GM12878 (cell line): ENCODE data around the gene ESM1. TPM values are rescaled to one million over a fixed set of nuclear protein-coding genes. Genes with fewer than 3 reads are reported as not detected.

Experiments used
- ATAC-seq: fragments of 200-7000 bp; cut with Tn5 transposase; 3 replicates; pipeline ENCODE4 v1.9.1; 2020; ENCODE audit warnings: mild to moderate bottlenecking, moderate library complexity
- BruUV-seq: library from RNA; stranded (reverse); fragments of 400-500 nt; replicated peaks from 2 replicates; lab custom pipeline; 2021; lab: Mats Ljungman, UMichigan
- CTCF ChIA-PET: fragments of 300-600 bp; sonication (Branson Sonifier 250); formaldehyde crosslinking; extraction: SDS; loops from one replicate; lab custom pipeline; 2021; ENCODE audit warnings: inconsistent platforms; lab: Yijun Ruan, JAX
- POLR2A ChIA-PET: fragments of 350-600 bp; formaldehyde crosslinking; extraction: SDS; loops from one replicate; lab custom pipeline; 2021; ENCODE audit warnings: inconsistent platforms; lab: Charles Lee
- RAD21 ChIA-PET: fragments of 300-600 bp; sonication (Branson Sonifier 250); formaldehyde crosslinking; loops from one replicate; lab custom pipeline; 2023; ENCODE audit warnings: antibody characterized with exemption; ENCODE audit not compliant: unreplicated experiment; lab: Charles Lee
- SMC1A ChIA-PET: fragments of 300-600 bp; sonication (Branson Sonifier 250); formaldehyde crosslinking; loops from one replicate; lab custom pipeline; 2023; ENCODE audit not compliant: unreplicated experiment, uncharacterized antibody; lab: Charles Lee
- DNase-seq: peaks from one replicate; pipeline ENCODE4 v3.0.0-alpha.2; 2011; ENCODE audit warnings: low read depth, low spot score
- FAIRE-seq: peaks from 3 replicates; lab custom pipeline; 2011; peaks lifted over from hg19 to GRCh38; lab: Jason Lieb, UNC
- H2AFZ ChIP-seq: 2 replicates; pipeline ENCODE4 v1.6.0; 2011; ENCODE audit warnings: low read depth, low read length, control low read depth; ENCODE audit not compliant: control insufficient read depth
- H3K27ac ChIP-seq: 2 replicates; pipeline ENCODE4 v1.5.1; 2011; ENCODE audit warnings: control low read depth; ENCODE audit not compliant: control insufficient read depth, insufficient read depth
- H3K27me3 ChIP-seq, 2 experiments: replicated peaks in 1 of 2; 2 replicates each; pipeline versions ENCODE4 v1.6.0 to v1.6.1; 2011; ENCODE audit warnings: low read length in 1 of 2; ENCODE audit not compliant: control insufficient read depth in 2 of 2, insufficient read depth in 2 of 2
- H3K36me3 ChIP-seq, 2 experiments: 2 replicates each; pipeline ENCODE4 v1.5.1; 2011; ENCODE audit warnings: low read length in 1 of 2; ENCODE audit not compliant: control insufficient read depth in 2 of 2, insufficient read depth in 2 of 2
- H3K4me1 ChIP-seq: 2 replicates; pipeline ENCODE4 v1.6.1; 2011; ENCODE audit warnings: mild to moderate bottlenecking, low read length, moderate library complexity, mixed read lengths; ENCODE audit not compliant: control insufficient read depth, insufficient read depth
- H3K4me2 ChIP-seq: 2 replicates; pipeline ENCODE4 v1.6.0; 2011; ENCODE audit warnings: control low read depth; ENCODE audit not compliant: control insufficient read depth, insufficient read depth
- H3K4me3 ChIP-seq: fragments of 200-600 bp; sonication (generic); 2 replicates; pipeline ENCODE4 v1.5.1; 2016
- H3K79me2 ChIP-seq: 2 replicates; pipeline ENCODE4 v1.6.0; 2011; ENCODE audit warnings: low read length; ENCODE audit not compliant: control insufficient read depth, insufficient read depth
- H3K9ac ChIP-seq: 2 replicates; pipeline ENCODE4 v1.8.0; 2011; ENCODE audit warnings: low read length, control low read depth, mixed read lengths; ENCODE audit not compliant: control insufficient read depth, insufficient read depth
- H3K9me3 ChIP-seq: replicated peaks from 3 replicates; pipeline ENCODE4 v1.5.1; 2011; ENCODE audit warnings: mild to moderate bottlenecking, low read length; ENCODE audit not compliant: control insufficient read depth, insufficient read depth
- H4K20me1 ChIP-seq: 2 replicates; pipeline ENCODE4 v1.6.0; 2011; ENCODE audit not compliant: control insufficient read depth, insufficient read depth
- BHLHE40 ChIP-seq, 2 experiments: fragments of 450-650 bp in 1 of 2; IDR thresholded peaks; 2 replicates each; pipeline ENCODE4 v1.6.1; 2011 to 2017; ENCODE audit warnings: low read depth in 2 of 2, borderline replicate concordance in 1 of 2, improper control_type of control experiment in 1 of 2, low read length in 1 of 2, mild to moderate bottlenecking in 1 of 2
- ETV6 ChIP-seq, 2 experiments: fragments of 450-650 bp in 1 of 2; IDR thresholded peaks in 1 of 2; conservative IDR thresholded peaks in 1 of 2; 2 replicates each; pipeline ENCODE4 v1.6.1; 2014; ENCODE audit warnings: antibody characterized with exemption in 1 of 2, borderline replicate concordance in 1 of 2, low read depth in 1 of 2, mild to moderate bottlenecking in 1 of 2, moderate library complexity in 1 of 2
- HDAC2 ChIP-seq: fragments of 200-600 bp; sonication (generic); IDR thresholded peaks from 2 replicates; pipeline ENCODE4 v1.6.1; 2017
- IKZF1 ChIP-seq: fragments of 450-650 bp; conservative IDR thresholded peaks from 2 replicates; pipeline ENCODE4 v1.6.1; 2017; ENCODE audit warnings: antibody characterized with exemption, mild to moderate bottlenecking
- NR2F1 ChIP-seq: fragments of 450-650 bp; conservative IDR thresholded peaks from 2 replicates; pipeline ENCODE4 v1.6.1; 2017; ENCODE audit warnings: mild to moderate bottlenecking
- NRF1 ChIP-seq: conservative IDR thresholded peaks from 2 replicates; pipeline ENCODE4 v1.6.1; 2011; ENCODE audit warnings: mild to moderate bottlenecking, low read depth, low read length, improper control_type of control experiment
- PAX8 ChIP-seq: fragments of 450-650 bp; IDR thresholded peaks from 2 replicates; pipeline ENCODE4 v1.6.1; 2017; ENCODE audit warnings: mild to moderate bottlenecking, moderate library complexity
- POLR2AphosphoS5 ChIP-seq: IDR thresholded peaks from 2 replicates; pipeline ENCODE4 v1.6.1; 2011; ENCODE audit warnings: mild to moderate bottlenecking, low read length, inconsistent platforms
- RAD51 ChIP-seq: fragments of 450-650 bp; IDR thresholded peaks from 2 replicates; pipeline ENCODE4 v1.6.1; 2016; ENCODE audit warnings: moderate library complexity, mild to moderate bottlenecking, inconsistent platforms
- SPI1 ChIP-seq: IDR thresholded peaks from 2 replicates; pipeline ENCODE4 v1.6.1; 2011; ENCODE audit warnings: low read depth, mild to moderate bottlenecking, low read length, moderate library complexity, borderline replicate concordance; ENCODE audit not compliant: insufficient read depth
- ZNF207 ChIP-seq: fragments of 450-650 bp; IDR thresholded peaks from 2 replicates; pipeline ENCODE4 v1.6.1; 2014; ENCODE audit warnings: antibody characterized with exemption, mild to moderate bottlenecking, borderline replicate concordance
- ZNF274 ChIP-seq: IDR thresholded peaks from one replicate; pipeline ENCODE4 v1.8.0; 2011; ENCODE audit not compliant: insufficient read length, insufficient read depth
- WGBS: methylation state at CpG from one replicate; pipeline ENCODE4 v1.1.6; 2016; ENCODE audit warnings: low lambda C conversion rate; ENCODE audit not compliant: insufficient replicate concordance, insufficient coverage; ENCODE audit errors: missing lambda C conversion rate; 5-methylcytosine and 5-hydroxymethylcytosine counted together
- in situ Hi-C: fragments of 300-500 bp; cut with MboI; formaldehyde crosslinking; loops from 9 replicates; pipeline ENCODE4 v1.14.3; 2018; ENCODE audit warnings: mixed read lengths
- intact Hi-C: fragments of 100-400 bp; cut with micrococcal nuclease; formaldehyde crosslinking; loops from one replicate; pipeline ENCODE4 v1.14.2; 2022; ENCODE audit not compliant: unreplicated experiment
- polyA plus RNA-seq, 11 experiments: library from polyadenylated mRNA; depleted of rRNA in 4 of 11; unstranded in 6 of 11; stranded (reverse) in 5 of 11; fragments of >200 nt; fragmentation: Nextera tagmentation in 4 of 11; fragmentation: Illumina TruSeq in 1 of 11; extraction: Ambion mirVana in 4 of 11; extraction: Trizol in 1 of 11; gene quantifications; 1 replicate in 1 of 11; 2 replicates in 10 of 11; pipeline versions ENCODE4 v1.2.1 to v1.2.3, GENCODE V29; 2011 to 2016; ENCODE audit warnings: inconsistent platforms in 2 of 11, missing spikeins in 2 of 11, low read depth in 1 of 11
- total RNA-seq, 4 experiments: library from RNA; depleted of rRNA in 3 of 4; stranded (reverse); fragments of >200 nt in 3 of 4; fragmentation: Illumina TruSeq in 1 of 4; extraction: Trizol in 1 of 4; gene quantifications; 2 replicates each; pipeline versions ENCODE4 v1.2.1 to v1.2.3, GENCODE V29; 2013 to 2021
- TF ChIP-seq, protein P1 (sequence below): fragments of 450-650 bp; IDR thresholded peaks from 2 replicates; pipeline ENCODE4 v1.6.1; 2017; ENCODE audit warnings: mild to moderate bottlenecking, moderate library complexity
- TF ChIP-seq, protein P2 (sequence below): fragments of 450-650 bp; IDR thresholded peaks from 2 replicates; pipeline ENCODE4 v1.6.1; 2016; ENCODE audit warnings: mild to moderate bottlenecking

ESM1 gene
- total and polyA plus RNA-seq, 10 of the 15 experiments (the other 5 are each of a cell fraction or from before 2014, with no cell fraction given) = not detected

DNA sequence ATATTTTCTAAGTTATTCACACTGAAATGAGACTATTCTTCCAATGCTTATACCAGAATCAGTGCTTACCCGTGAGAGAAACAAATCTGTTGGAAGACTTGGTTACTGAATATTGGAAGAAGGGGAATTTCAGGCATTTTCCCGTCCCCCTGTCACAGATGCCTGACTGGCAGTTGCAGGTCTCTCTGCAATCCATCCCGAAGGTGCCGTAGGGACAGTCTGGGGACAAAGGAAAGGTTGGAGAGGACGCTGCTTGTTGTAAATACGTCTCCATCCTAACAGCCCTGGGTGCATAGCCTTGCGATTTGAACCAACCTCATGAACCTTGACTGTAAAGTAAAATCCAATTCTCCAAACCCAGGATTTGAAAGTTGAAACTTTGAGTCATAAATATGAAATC lies 3.5 kb downstream of the ESM1 start:
- Histone ChIP-seq H3K4me3 (no peak overlapping the region), H3K9me3 (no peaks in the 10 kb centered on the region), H3K36me3 (no peaks in the 10 kb centered on the region), H3K4me2 (no peak overlapping the region), H3K4me1 (no peaks in the 10 kb centered on the region), H4K20me1 (no peaks in the 10 kb centered on the region), H3K27me3 (no peaks in the 10 kb centered on the region; a peak in 1 of 4 replicates), H3K9ac (no peak overlapping the region), H3K79me2 (no peaks in the 10 kb centered on the region), H2AFZ (no peak overlapping the region), H3K27ac (no peak overlapping the region)
- ChIA-PET POLR2A (no interaction called here), SMC1A (no interaction called here), RAD21 (no interaction called here), CTCF (interaction anchor here (1.2 to 1.8 kb wide), 2 partner anchors 23 to 37 kb away, joined by 5 read pairs; no protein-coding TSS in a partner anchor)
- ATAC-seq = no peak
- no peak for TF ChIP-seq ZNF207
- TF ChIP-seq, protein P1, sequence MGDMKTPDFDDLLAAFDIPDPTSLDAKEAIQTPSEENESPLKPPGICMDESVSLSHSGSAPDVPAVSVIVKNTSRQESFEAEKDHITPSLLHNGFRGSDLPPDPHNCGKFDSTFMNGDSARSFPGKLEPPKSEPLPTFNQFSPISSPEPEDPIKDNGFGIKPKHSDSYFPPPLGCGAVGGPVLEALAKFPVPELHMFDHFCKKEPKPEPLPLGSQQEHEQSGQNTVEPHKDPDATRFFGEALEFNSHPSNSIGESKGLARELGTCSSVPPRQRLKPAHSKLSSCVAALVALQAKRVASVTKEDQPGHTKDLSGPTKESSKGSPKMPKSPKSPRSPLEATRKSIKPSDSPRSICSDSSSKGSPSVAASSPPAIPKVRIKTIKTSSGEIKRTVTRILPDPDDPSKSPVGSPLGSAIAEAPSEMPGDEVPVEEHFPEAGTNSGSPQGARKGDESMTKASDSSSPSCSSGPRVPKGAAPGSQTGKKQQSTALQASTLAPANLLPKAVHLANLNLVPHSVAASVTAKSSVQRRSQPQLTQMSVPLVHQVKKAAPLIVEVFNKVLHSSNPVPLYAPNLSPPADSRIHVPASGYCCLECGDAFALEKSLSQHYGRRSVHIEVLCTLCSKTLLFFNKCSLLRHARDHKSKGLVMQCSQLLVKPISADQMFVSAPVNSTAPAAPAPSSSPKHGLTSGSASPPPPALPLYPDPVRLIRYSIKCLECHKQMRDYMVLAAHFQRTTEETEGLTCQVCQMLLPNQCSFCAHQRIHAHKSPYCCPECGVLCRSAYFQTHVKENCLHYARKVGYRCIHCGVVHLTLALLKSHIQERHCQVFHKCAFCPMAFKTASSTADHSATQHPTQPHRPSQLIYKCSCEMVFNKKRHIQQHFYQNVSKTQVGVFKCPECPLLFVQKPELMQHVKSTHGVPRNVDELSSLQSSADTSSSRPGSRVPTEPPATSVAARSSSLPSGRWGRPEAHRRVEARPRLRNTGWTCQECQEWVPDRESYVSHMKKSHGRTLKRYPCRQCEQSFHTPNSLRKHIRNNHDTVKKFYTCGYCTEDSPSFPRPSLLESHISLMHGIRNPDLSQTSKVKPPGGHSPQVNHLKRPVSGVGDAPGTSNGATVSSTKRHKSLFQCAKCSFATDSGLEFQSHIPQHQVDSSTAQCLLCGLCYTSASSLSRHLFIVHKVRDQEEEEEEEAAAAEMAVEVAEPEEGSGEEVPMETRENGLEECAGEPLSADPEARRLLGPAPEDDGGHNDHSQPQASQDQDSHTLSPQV = no peak
- TF ChIP-seq, protein P2, sequence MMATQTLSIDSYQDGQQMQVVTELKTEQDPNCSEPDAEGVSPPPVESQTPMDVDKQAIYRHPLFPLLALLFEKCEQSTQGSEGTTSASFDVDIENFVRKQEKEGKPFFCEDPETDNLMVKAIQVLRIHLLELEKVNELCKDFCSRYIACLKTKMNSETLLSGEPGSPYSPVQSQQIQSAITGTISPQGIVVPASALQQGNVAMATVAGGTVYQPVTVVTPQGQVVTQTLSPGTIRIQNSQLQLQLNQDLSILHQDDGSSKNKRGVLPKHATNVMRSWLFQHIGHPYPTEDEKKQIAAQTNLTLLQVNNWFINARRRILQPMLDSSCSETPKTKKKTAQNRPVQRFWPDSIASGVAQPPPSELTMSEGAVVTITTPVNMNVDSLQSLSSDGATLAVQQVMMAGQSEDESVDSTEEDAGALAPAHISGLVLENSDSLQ = no peak
- TF ChIP-seq RAD51 = no peak
- no peak for TF ChIP-seq POLR2AphosphoS5
- TF ChIP-seq BHLHE40 (IDR thresholded peaks at IDR 0.05; ENCODE audit: borderline replicate concordance in 1 of 2, low read depth in 2 of 2, low read length in 1 of 2) = no peak
- TF ChIP-seq IKZF1 = no peak
- TF ChIP-seq NR2F1 = no peak
- TF ChIP-seq HDAC2 = no peak
- no peak for TF ChIP-seq SPI1
- TF ChIP-seq PAX8 = no peak
- no peak for TF ChIP-seq ETV6 (conservative IDR thresholded peaks at IDR 0.05 in 1 of 2, IDR thresholded peaks at IDR 0.05 in 1 of 2; ENCODE audit: borderline replicate concordance in 1 of 2, low read depth in 1 of 2)
- no peak for TF ChIP-seq NRF1
- TF ChIP-seq ZNF274 = no peak
- DNase-seq = no peak
- in situ Hi-C loops (no loop called here), intact Hi-C loops (no loop called here)
- no peak for FAIRE-seq
- BruUV-seq = no TSS peak
- 16% methylated on average over 7 of the region's 7 CpGs for WGBS
